T47D (cell line): Measurements from ENCODE around the gene TPSG1.
"Not testable (repeated sequence)": the region's sequence is repeated elsewhere in the genome, so short reads cannot be mapped to it uniquely, and the experiment has no call there.

Experiments
- DNase-seq, 2 experiments: peaks; one replicate each; pipeline versions ENCODE4 v3.0.0 to v3.0.0-alpha.2; 2011 to 2012; ENCODE audit warnings: low read depth in 1 of 2, low spot score in 1 of 2
- JUND ChIP-seq: IDR thresholded peaks from 2 replicates; pipeline ENCODE4 v1.6.1; 2012; ENCODE audit warnings: low read depth
- in situ Hi-C: cut with HindIII; loops from 2 replicates; pipeline ENCODE4 v1.10.0; 2016; ENCODE audit warnings: low sequenced_read_pairs, low pct_unique_long_range_greater_than_20kb

The TPSG1 gene

DNA sequence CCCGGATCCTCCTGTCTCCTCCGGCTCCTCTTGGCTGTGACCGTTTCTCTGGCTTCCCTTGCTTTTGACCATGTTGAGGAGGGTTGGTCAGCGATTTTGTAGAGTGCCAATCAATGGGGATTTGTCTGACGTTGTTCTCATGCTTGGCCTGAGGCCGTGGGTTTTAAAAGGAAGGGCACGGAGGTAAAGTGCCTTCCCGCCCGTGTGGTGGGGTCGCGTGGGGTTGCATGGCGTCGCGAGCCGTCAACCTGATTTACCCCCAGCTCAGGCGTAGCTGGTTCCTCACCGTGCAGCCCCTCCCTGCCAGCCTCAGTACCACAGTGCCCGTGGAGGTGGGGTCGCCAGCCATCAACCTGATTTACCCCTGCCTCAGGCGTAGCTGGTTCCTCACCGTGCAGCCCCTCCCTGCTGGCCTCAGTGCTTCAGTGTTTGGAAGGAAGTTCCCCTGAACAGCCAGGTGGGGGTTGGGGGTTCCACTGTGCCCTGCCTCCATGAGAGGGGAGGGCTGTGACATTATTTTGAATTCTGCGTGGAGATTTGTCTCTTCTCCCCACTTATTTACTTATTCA, 20.5 kb upstream of the TPSG1 start:
- DNase-seq, result no peak
- no peak for TF ChIP-seq JUND
- in situ Hi-C loops, result no loop called here

DNA sequence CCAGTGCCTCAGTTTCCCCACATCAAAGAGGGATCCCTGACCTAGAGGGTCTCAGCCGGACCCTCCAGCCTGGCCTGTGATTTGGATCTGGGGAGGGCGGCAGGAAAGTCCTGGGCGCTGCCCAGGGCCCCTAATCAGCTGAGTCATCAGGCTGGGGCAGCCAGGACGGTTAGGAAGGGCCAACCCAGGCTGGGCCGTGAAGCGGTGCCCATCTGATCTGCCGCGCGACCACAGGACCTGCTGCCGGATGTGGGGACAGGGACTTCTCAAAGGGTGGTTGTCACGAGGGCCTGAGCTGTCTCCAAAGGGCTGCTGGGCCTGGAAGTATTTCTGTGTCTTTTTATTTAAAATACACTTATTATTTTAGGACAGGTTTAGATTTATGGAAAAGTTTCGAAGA, 19.8 kb upstream of the TPSG1 start:
- TF ChIP-seq JUND, result no peak
- DNase-seq, result no peak
- in situ Hi-C loops, result no loop called here

DNA sequence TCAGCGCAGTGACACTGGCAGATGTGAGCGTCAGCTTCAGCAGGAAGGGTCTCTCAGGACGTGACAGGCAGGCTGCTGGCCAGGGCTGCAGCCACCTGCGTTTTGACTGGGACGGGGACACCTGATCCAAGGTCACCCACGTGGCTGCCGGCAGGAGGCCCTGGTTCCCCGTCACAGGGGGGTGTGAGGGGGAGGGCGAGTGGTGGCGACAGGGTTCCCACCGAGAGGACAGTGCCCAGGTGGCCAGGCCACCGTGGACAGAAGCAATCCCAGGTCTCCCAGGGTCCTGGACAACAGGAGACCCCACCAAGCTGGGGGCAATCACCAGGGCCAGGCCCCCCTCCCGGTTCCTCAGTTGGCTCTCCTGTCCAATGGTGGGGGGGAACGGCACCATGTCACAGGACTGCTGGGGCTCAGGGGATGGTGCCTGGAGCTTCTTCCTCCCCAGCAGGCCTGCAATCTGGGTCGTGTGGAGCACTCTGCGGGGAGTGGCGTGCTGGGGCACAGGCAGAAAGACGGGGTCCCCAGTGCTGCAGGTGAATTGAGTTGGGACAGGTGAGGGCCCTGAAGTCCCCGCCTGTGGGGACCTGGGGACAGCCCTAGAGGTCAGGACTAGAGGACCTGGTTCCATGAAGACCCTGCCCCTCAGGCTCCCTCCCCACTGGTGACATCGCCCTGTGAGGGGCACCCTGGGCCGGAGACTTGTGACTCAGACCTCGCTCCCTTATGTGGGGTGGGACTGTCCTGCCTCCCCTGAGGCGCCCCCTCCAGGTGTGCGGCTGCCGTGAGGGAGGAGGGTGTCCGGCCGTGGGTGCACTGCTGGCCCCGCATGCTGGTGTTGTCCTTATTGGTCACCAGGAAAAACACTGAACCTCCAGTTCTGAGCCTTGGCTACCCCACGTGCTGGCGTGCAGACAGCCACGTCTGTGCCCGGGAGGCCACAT, 19.1 kb upstream of the TPSG1 start:
- in situ Hi-C loops, DNase-seq: not testable (repeated sequence)

DNA sequence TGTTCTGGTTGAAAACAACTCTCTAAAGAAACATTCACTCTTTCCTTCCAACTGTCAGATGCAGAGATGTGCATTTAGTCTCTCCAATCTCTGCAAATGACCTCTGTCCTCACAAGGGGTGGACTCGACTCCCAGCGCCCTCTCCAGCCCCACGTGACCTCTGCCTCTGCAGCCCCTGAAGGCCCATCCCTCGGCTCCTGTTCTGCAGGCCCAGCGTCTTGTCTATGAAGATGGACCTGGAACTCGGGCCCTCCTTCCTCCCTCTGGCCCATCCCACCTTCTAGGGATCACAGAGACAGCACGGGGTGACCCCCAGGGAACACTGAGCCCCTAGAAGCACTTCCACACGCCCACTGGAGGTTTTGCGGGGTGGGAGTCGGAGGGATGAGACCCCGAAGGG, 18.3 kb upstream of the TPSG1 start:
- in situ Hi-C loops, DNase-seq: not testable (repeated sequence)

DNA sequence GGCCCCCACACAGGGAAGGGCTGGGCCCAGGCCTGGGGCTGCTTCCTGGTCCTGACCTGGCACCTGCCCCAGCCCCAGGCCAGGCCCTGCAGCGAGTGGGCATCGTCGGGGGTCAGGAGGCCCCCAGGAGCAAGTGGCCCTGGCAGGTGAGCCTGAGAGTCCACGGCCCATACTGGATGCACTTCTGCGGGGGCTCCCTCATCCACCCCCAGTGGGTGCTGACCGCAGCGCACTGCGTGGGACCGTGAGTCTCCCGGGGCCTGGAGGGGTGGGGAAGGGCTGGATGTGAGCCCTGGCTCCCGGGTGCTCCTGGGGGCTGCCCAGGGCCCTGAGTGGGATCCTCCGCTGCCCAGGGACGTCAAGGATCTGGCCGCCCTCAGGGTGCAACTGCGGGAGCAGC, 16.0 kb upstream of the TPSG1 start:
- DNase-seq, in situ Hi-C loops: not testable (repeated sequence)

DNA sequence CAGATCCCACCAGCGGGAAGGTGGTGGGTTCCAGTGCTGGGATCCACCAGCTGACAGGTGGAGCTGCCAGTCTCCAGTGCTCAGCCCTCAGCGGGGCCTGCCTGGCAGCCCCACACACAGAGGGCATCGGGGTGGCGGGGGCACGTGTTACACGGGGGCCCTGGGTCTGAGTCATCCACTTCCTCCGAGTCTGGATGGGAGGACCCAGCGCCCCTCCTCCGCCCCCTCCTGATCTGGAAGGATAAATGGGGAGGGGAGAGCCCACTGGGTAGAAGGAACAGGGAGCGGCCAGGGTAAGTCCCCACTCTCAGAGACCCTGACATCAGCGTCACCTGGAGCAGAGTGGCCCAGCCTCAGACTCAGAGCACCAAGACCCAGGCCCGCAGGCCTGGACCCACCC, 15.4 kb upstream of the TPSG1 start, which contains the start of gene TPSAB1:
Gene TPSAB1, plus strand, starts transcription at position 270 of the 400 bp plus-strand sequence. CDS start 234 bp downstream, outside the sequence.
- in situ Hi-C loops, DNase-seq: not testable (repeated sequence)

DNA sequence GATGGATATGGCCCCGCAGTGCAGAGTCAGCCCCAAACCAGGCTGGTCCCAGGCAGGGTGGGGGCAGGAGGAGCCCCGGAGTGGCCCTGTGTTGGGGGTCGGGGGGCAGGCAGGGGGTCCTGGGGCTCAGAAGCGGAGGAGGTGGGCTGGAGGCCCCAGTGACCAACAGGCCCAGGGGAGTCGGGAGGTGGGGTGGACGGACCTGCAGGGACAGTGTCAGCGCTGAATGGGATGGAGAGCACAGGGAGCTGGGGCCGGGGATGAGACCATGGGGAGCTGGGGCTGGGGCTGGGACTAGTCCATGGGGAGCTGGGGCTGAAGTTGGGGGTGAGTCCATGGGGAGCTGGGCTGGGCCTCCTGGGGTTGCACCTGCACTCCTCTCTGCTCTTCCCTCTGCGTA, 14.5 kb upstream of the TPSG1 start:
- in situ Hi-C loops, DNase-seq: not testable (repeated sequence)

DNA sequence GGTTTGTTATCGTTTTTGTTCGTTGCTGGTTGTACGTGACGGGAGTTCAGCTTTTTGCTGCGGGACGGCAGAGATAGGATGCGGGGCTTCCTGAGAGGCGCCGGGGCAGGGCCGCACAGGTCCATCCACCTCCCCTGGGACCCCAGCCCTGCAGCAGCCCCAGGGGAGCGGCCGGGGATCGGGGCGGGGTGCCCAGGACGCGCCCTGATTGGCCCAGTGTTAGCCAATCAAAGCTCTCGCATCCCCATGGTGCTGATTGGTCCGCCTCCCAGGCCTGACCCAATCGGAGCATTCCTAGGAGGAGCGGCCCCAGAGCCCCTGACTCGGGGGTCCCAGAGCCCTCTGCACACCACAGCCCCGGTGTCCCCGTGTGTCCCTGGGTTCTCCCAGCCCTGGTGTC, 13.8 kb upstream of the TPSG1 start:
- in situ Hi-C loops, DNase-seq: not testable (repeated sequence)

DNA sequence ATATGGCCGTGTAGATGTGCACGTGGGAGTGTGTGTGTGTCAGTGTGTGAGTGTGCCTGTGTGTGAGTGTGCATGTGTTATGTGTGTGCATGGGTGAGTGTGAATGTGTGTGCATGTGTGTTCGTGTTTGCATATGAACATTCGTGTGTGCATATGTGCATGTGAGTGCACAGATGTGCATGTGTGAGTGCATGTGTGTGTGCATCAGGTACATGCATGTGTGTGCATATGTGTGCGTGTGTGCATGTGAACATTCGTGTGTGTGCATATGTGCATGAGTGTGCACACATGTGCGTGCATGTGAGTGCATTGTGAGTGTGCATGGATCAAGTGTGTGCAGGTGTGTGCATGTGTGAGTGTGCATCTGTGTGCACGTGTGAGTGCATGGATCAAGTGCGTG, 12.9 kb upstream of the TPSG1 start:
- in situ Hi-C loops, result no loop called here
- DNase-seq, result no peak
- no peak for TF ChIP-seq JUND

DNA sequence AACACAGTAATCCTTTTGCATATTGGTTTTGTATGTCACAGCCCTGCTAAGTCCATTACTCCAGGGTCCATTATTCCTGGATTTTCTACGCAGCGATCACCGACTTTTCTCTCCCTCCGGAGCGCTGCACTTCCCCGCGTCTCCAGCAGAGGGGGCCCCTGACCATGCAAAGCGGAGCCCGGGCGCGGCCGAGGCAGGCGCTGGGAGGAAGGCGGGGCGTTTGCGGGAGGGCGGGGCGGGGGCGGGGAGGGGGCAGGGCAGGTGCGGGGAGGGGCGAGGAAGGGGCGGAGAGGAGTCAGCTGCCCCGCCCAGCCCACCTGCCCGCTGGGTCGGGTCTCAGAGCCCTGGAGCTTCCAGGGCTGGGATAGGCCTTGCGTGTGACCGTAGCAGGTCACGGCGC, 11.6 kb upstream of the TPSG1 start:
- DNase-seq, in situ Hi-C loops: not testable (repeated sequence)

DNA sequence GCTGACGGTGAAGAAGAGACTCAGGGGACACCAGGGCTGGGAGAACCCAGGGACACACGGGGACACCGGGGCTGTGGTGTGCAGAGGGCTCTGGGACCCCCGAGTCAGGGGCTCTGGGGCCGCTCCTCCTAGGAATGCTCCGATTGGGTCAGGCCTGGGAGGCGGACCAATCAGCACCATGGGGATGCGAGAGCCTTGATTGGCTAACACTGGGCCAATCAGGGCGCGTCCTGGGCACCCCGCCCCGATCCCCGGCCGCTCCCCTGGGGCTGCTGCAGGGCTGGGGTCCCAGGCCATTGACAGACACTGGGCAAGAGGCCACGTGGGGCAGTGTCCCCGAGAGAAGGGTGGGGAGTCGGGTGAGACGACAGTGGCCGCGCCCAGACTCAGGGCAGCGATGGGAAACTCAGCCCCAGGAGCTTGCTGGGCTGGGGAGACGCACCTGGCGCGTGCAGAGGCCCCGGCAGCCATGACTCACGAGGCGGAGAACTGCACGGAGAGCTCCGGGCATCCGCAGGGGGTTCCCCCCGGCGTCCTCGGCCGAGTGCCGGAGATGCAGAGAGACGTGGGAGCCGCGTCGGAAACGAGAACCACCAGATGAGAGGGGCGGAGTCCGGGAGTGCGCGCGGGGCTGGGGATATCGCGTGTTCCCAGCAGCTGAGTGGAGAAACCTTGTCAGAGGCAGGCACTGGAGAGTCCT, 7.1 kb upstream of the TPSG1 start:
- DNase-seq, in situ Hi-C loops: not testable (repeated sequence)

DNA sequence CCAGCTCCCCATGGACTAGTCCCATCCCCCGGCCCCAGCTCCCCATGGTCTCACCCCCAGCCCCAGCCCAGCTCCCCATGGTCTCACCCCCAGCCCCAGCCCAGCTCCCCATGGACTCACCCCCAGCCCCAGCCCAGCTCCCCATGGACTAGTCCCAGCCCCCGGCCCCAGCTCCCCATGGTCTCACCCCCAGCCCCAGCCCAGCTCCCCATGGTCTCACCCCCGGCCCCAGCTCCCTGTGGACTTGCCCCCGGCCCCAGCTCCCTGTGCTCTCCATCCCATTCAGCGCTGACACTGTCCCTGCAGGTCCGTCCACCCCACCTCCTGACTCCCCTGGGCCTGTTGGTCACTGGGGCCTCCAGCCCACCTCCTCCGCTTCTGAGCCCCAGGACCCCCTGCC, 6.2 kb upstream of the TPSG1 start:
- in situ Hi-C loops, DNase-seq: not testable (repeated sequence)

DNA sequence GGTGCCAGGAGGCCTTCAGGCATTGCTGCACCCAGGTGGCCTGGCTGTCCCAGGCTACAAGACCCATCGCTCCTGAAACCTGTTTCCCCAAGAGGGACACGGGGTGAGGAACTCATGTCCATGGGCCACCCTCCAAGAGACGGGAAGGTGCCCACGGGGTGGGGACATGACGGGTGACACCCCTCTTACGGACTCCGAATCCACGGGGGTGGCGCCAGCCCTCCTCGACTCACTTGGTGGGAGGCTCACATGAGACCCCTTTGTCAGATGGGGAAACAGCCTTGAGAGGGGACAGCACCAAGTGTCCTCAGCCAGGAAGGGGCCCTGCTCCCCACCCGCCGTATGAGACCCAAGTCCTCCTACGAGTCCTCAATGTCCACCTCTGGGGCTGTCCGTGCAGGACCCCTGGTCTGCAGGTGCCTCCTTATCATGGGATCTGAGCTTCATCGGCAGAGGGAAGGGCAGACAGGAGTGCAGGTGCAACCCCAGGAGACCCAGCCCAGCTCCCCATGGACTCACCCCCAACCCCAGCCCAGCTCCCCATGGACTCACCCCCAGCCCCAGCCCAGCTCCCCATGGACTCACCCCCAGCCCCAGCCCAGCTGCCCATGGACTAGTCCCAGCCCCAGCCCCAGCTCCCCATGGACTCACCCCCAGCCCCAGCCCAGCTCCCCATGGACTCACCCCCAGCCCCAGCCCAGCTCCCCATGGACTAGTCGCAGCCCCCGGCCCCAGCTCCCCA, 5.6 kb upstream of the TPSG1 start:
- in situ Hi-C loops, DNase-seq: not testable (repeated sequence)

DNA sequence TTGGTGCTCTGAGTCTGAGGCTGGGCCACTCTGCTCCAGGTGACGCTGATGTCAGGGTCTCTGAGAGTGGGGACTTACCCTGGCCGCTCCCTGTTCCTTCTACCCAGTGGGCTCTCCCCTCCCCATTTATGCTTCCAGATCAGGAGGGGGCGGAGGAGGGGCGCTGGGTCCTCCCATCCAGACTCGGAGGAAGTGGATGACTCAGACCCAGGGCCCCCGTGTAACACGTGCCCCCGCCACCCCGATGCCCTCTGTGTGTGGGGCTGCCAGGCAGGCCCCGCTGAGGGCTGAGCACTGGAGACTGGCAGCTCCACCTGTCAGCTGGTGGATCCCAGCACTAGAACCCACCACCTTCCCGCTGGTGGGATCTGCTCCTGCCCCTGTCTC, 5.0 kb upstream of the TPSG1 start, which contains the start of gene TPSB2:
Gene TPSB2, minus strand, starts transcription at position 101 of the 387 bp plus-strand sequence. CDS start 233 bp downstream, outside the sequence.
- DNase-seq, in situ Hi-C loops: not testable (repeated sequence)

DNA sequence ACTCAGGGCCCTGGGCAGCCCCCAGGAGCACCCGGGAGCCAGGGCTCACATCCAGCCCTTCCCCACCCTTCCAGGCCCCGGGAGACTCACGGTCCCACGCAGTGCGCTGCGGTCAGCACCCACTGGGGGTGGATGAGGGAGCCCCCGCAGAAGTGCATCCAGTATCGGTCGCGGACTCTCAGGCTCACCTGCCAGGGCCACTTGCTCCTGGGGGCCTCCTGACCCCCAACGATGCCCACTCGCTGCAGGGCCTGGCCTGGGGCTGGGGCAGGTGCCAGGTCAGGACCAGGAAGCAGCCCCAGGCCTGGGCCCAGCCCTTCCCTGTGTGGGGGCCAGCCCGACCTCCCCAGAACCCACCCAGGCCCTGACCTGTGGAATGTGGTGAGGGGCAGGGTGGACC, 4.4 kb upstream of the TPSG1 start:
- in situ Hi-C loops, DNase-seq: not testable (repeated sequence)

DNA sequence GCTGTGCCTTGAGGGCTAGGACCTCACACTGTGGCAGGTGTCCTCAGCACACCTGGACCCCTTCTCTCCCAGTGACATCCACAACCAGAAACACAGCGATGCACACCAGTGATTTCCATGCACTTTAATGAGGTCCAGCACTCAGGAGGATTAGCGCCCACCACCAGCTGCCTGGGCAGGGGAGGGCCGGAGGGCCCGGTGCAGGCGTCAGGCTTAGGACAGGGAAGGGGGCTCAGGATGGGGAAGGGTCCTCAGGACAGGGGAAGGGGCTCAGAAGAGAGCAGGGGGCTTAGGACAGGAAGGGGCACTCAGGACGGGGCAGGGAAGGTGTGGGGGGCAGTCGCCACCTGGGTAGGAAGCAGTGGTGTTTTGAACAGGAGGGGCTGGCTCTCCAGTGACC, 3.2 kb upstream of the TPSG1 start:
- DNase-seq, in situ Hi-C loops: not testable (repeated sequence)

DNA sequence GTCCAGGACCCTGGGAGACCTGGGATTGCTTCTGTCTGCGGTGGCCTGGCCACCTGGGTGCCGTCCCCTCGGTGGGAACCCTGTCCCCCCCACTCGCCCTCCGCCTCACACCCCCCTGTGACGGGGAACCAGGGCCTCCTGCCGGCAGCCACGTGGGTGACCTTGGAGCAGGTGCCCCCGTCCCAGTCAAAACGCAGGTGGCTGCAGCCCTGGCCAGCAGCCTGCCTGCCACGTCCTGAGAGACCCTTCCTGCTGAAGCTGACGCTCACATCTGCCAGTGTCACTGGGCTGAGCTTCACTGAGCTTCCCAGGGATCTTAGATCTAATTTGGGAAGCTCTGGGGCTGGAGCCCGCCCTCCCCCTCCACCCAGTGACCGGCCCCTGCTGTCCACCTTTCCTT, 1.6 kb upstream of the TPSG1 start:
- in situ Hi-C loops, DNase-seq: not testable (repeated sequence)
